IPS-20b (cell line): ENCODE data around the gene SHC4.

Source experiments
- H3K27ac ChIP-seq: one replicate; pipeline ENCODE4 v1.5.1; 2013; ENCODE audit warnings: low read length
- H3K27me3 ChIP-seq: 2 replicates; pipeline ENCODE4 v1.6.1; 2013; ENCODE audit warnings: mild to moderate bottlenecking, low read length, inconsistent platforms; ENCODE audit not compliant: insufficient read depth
- H3K36me3 ChIP-seq: 2 replicates; pipeline ENCODE4 v1.6.1; 2013; ENCODE audit warnings: low read depth, mild to moderate bottlenecking, inconsistent platforms, low read length, moderate library complexity; ENCODE audit not compliant: insufficient read depth
- H3K4me1 ChIP-seq: 2 replicates; pipeline ENCODE4 v1.6.1; 2013; ENCODE audit warnings: mild to moderate bottlenecking, control low read depth, inconsistent platforms, low read length, moderate library complexity; ENCODE audit not compliant: insufficient read depth
- H3K4me3 ChIP-seq: 2 replicates; pipeline ENCODE4 v1.5.1; 2013; ENCODE audit warnings: mild to moderate bottlenecking, low read length, inconsistent platforms
- H3K9ac ChIP-seq: 2 replicates; pipeline ENCODE4 v1.6.1; 2013; ENCODE audit warnings: low read depth, mild to moderate bottlenecking, inconsistent platforms, low read length, moderate library complexity
- H3K9me3 ChIP-seq: 2 replicates; pipeline ENCODE4 v1.6.1; 2013; ENCODE audit warnings: mild to moderate bottlenecking, low read depth, low read length, inconsistent platforms; ENCODE audit not compliant: insufficient read depth

SHC4 gene

GRCh38 chr15:48966595-48967301, 3.0 kb upstream of the SHC4 start:
- no peak overlapping the region for H3K27ac ChIP-seq

GRCh38 chr15:48965972-48966371, 2.3 kb upstream of the SHC4 start:
- Histone ChIP-seq H3K4me3 (no peak overlapping the region), H3K36me3 (no peaks in the 10 kb centered on the region), H3K4me1 (no peaks in the 10 kb centered on the region; the same call in 1 of the 2 replicates), H3K9me3 (no peaks in the 10 kb centered on the region), H3K27me3 (peaks cover 42% of the 10 kb centered on the region), H3K9ac (no peak overlapping the region), H3K27ac (no peak overlapping the region)

More at GRCh38 chr15:48966595-48967301, 3.0 kb upstream of the SHC4 start:
- Histone ChIP-seq H3K9ac (no peak overlapping the region), H3K9me3 (no peaks in the 10 kb centered on the region), H3K4me1 (no peaks in the 10 kb centered on the region; the same call in 1 of the 2 replicates), H3K27me3 (peaks cover 35% of the 10 kb centered on the region), H3K36me3 (no peaks in the 10 kb centered on the region), H3K4me3 (no peak overlapping the region)

- no peak overlapping the region for H3K4me3 ChIP-seq
- peaks cover 50% of the 10 kb centered on the region for H3K27me3 ChIP-seq
- no peaks in the 10 kb centered on the region; the same call in 1 of the 2 replicates for H3K4me1 ChIP-seq
- no peaks in the 10 kb centered on the region for H3K9me3 ChIP-seq
- no peaks in the 10 kb centered on the region for H3K36me3 ChIP-seq
- H3K9ac ChIP-seq = no peak overlapping the region
- no peak overlapping the region for H3K27ac ChIP-seq
These were observed 1.2 kb upstream of the SHC4 start for GRCh38 chr15:48964898-48965297.

GRCh38 chr15:48962662-48963523, 826 bp downstream of the SHC4 start:
- Histone ChIP-seq H3K27me3 (peaks cover 51% of the 10 kb centered on the region), H3K4me3 (peak overlapping the region; percentile 82), H3K27ac (no peak overlapping the region), H3K36me3 (no peaks in the 10 kb centered on the region), H3K4me1 (no peaks in the 10 kb centered on the region; the same call in 1 of the 2 replicates), H3K9ac (peak overlapping the region; percentile 49; the same call in 1 of the 2 replicates), H3K9me3 (no peaks in the 10 kb centered on the region)

- no peaks in the 10 kb centered on the region for H3K36me3 ChIP-seq
- peaks cover 10% of the 10 kb centered on the region for H3K4me1 ChIP-seq
- H3K9ac ChIP-seq = no peak overlapping the region
- H3K27ac ChIP-seq = no peak overlapping the region
- H3K9me3 ChIP-seq = no peaks in the 10 kb centered on the region
- no peak overlapping the region for H3K4me3 ChIP-seq
- peaks cover 8% of the 10 kb centered on the region; the same call in 1 of the 2 replicates for H3K27me3 ChIP-seq
These were observed 7.8 kb downstream of the SHC4 start for GRCh38 chr15:48955967-48956366.

- Histone ChIP-seq H3K4me1 (peaks cover 10% of the 10 kb centered on the region), H3K27me3 (peaks cover 5% of the 10 kb centered on the region; the same call in 1 of the 2 replicates), H3K9me3 (no peaks in the 10 kb centered on the region), H3K27ac (no peak overlapping the region), H3K36me3 (no peaks in the 10 kb centered on the region), H3K4me3 (no peak overlapping the region), H3K9ac (no peak overlapping the region)
These were observed 8.3 kb downstream of the SHC4 start for GRCh38 chr15:48955370-48955769.

GRCh38 chr15:48954538-48954937, 9.2 kb downstream of the SHC4 start:
- no peaks in the 10 kb centered on the region for H3K9me3 ChIP-seq
- peaks cover 10% of the 10 kb centered on the region for H3K4me1 ChIP-seq
- peak overlapping the region; percentile 39 for H3K27ac ChIP-seq
- no peaks in the 10 kb centered on the region; the same call in 1 of the 2 replicates for H3K27me3 ChIP-seq
- H3K4me3 ChIP-seq = no peak overlapping the region
- H3K36me3 ChIP-seq = no peaks in the 10 kb centered on the region
- H3K9ac ChIP-seq = 0 out of 2 replicates have a peak overlapping the region, but pooled peaks have one; percentile 24

GRCh38 chr15:48946840-48947187, 16.9 kb downstream of the SHC4 start:
- H3K27ac ChIP-seq = no peak overlapping the region
- no peaks in the 10 kb centered on the region for H3K4me1 ChIP-seq
- no peaks in the 10 kb centered on the region for H3K36me3 ChIP-seq
- H3K27me3 ChIP-seq = no peaks in the 10 kb centered on the region
- H3K4me3 ChIP-seq = no peak overlapping the region
- H3K9me3 ChIP-seq = no peaks in the 10 kb centered on the region
- H3K9ac ChIP-seq = no peak overlapping the region

- no peak overlapping the region for H3K9ac ChIP-seq
- no peak overlapping the region for H3K27ac ChIP-seq
These were observed 17.5 kb downstream of the SHC4 start for GRCh38 chr15:48946074-48946839.

GRCh38 chr15:48945386-48945785, 18.3 kb downstream of the SHC4 start:
- Histone ChIP-seq H3K4me1 (no peaks in the 10 kb centered on the region), H3K9ac (no peak overlapping the region)

More at GRCh38 chr15:48946074-48946839, 17.5 kb downstream of the SHC4 start:
- Histone ChIP-seq H3K27me3 (no peaks in the 10 kb centered on the region), H3K9me3 (no peaks in the 10 kb centered on the region), H3K4me1 (no peaks in the 10 kb centered on the region), H3K36me3 (no peaks in the 10 kb centered on the region), H3K4me3 (no peak overlapping the region)

GRCh38 chr15:48941904-48942303, 21.8 kb downstream of the SHC4 start:
- no peaks in the 10 kb centered on the region for H3K4me1 ChIP-seq
- no peaks in the 10 kb centered on the region for H3K9me3 ChIP-seq
- no peaks in the 10 kb centered on the region for H3K36me3 ChIP-seq
- no peak overlapping the region for H3K9ac ChIP-seq
- H3K27ac ChIP-seq = no peak overlapping the region
- no peak overlapping the region for H3K4me3 ChIP-seq
- no peaks in the 10 kb centered on the region for H3K27me3 ChIP-seq

More at GRCh38 chr15:48945386-48945785, 18.3 kb downstream of the SHC4 start:
- Histone ChIP-seq H3K36me3 (no peaks in the 10 kb centered on the region), H3K4me3 (no peak overlapping the region), H3K27ac (no peak overlapping the region), H3K9me3 (no peaks in the 10 kb centered on the region), H3K27me3 (no peaks in the 10 kb centered on the region)
